ENCODE measurements around the gene GMPS.
"Not testable (repeated sequence)": the region's sequence is repeated elsewhere in the genome, so short reads cannot be mapped to it uniquely, and the experiment has no call there.

The GMPS gene

GRCh38 chr3:155870133-155870944, at the start of gene GMPS:
Gene GMPS (plus strand): TSS chr3:155870650. CDS start chr3:155870871, 221 bp downstream.
- DNase-seq, result peak; percentile 93

GRCh38 chr3:155828490-155829098, 41.9 kb upstream of the GMPS start:
- not testable (repeated sequence) for DNase-seq

GRCh38 chr3:155835341-155836071, 34.9 kb upstream of the GMPS start:
- no peak for DNase-seq

GRCh38 chr3:155843569-155843968, 26.9 kb upstream of the GMPS start:
- DNase-seq, result no peak

- DNase-seq, result no peak
Observed at GRCh38 chr3:155846119-155846518, 24.3 kb upstream of the GMPS start.

GRCh38 chr3:155847993-155848392, 22.5 kb upstream of the GMPS start:
- DNase-seq, result no peak

GRCh38 chr3:155849404-155849803, 21.0 kb upstream of the GMPS start:
- not testable (repeated sequence) for DNase-seq

GRCh38 chr3:155852341-155852740, 18.1 kb upstream of the GMPS start:
- DNase-seq, result no peak

GRCh38 chr3:155853214-155854140, 17.0 kb upstream of the GMPS start:
- peak; percentile 22 for DNase-seq

- DNase-seq, result peak; percentile 95
Observed at GRCh38 chr3:155854141-155854940, 16.1 kb upstream of the GMPS start, which contains the start of gene SLC33A1. Gene SLC33A1 (minus strand): TSS chr3:155854427. CDS start chr3:155853997, 430 bp downstream.

GRCh38 chr3:155859859-155860258, 10.6 kb upstream of the GMPS start:
- DNase-seq, result no peak

GRCh38 chr3:155860424-155860823, 10.0 kb upstream of the GMPS start:
- not testable (repeated sequence) for DNase-seq

GRCh38 chr3:155861476-155862183, 8.8 kb upstream of the GMPS start:
- DNase-seq, result no peak

GRCh38 chr3:155862290-155862982, 8.0 kb upstream of the GMPS start:
- DNase-seq, result peak; percentile 40

- DNase-seq, result no peak
Observed at GRCh38 chr3:155863072-155863784, 7.2 kb upstream of the GMPS start.

GRCh38 chr3:155869691-155870090, 759 bp upstream of the GMPS start:
- DNase-seq, result no peak

- peak; percentile 7 for DNase-seq
Observed at GRCh38 chr3:155870945-155871745, 695 bp downstream of the GMPS start.

- no peak for DNase-seq
Observed at GRCh38 chr3:155871746-155872158, 1.3 kb downstream of the GMPS start.
